HG03066 (cell line): Measurements from ENCODE around the gene NEURL1.

Experiments used
- ATAC-seq: cut with Tn5 transposase; IDR thresholded peaks from one replicate; pipeline ENCODE4 v1.9.1; 2021; ENCODE audit warnings: low read depth; ENCODE audit not compliant: unreplicated experiment

Gene NEURL1

DNA sequence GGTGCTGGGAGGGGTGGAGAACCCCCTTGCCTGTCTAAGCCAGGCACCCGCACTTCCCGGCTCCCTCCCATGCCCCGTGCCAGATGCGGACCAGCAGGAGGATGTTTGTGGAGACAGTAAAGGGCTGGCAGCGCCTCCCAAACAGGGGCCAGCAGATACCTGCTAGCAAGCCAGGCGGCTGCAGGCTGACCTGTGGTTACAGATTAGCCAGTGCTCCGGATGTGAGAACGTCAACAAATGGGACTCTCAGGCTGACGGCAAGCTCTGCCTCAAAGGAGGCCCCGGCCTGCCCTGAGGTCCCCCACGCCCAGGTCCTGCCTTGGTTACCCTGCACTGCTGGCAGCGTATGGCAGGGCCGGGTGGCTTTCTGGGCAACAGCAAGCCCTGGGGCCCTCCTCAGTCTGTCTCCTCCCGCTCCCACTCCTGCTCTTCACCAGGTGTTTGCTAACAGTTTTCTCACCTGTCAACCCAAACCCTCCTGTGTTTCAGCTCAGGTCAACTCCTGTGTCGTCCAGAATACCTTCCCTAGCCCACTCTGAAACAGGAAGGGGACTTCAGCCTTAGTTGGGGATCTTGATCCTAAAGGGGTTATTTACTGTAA, 85.4 kb downstream of the NEURL1 start:
- ATAC-seq, result no peak

GRCh38 chr10:103580011-103580410, 86.5 kb downstream of the NEURL1 start:
- ATAC-seq, result no peak

GRCh38 chr10:103580430-103580829, 86.9 kb downstream of the NEURL1 start:
- ATAC-seq, result no peak

DNA sequence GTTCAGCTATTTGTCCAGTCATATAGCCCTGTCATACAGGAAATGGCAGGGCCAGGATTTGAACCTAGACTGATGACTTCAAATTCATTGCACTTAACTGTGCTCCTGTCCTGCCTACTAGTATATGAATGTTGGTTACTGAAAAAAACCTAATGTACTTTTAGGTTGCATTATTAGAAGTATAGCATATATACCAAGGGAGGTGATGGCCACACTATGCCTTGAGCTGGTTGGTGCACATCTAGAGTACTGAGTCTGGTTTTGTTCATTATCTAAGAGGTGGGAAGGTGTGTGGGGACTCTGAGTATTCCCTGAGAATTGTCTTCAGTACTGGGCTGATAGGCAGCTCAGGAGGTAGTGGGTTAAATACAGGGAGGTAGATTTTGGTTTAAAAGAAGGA, 88.0 kb downstream of the NEURL1 start:
- ATAC-seq, result no peak

GRCh38 chr10:103582331-103583123, 89.0 kb downstream of the NEURL1 start:
- no peak for ATAC-seq

DNA sequence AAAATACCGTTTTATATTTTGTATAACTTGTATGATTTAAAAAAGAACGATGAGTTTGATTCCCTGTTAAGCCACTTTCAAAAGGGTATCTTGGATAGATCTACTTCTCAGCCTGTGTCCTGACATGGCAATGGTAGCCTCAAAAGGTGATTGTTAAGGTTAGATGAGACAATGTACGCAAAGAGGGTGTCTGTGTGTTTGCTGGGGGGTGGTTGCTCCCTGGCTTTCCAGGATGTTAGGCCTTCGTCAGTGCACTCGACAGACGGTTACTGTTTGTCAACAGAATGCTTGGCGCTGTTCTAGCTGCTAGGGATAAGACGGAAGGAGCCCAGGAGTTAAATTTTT, 90.3 kb downstream of the NEURL1 start:
- no peak for ATAC-seq

DNA sequence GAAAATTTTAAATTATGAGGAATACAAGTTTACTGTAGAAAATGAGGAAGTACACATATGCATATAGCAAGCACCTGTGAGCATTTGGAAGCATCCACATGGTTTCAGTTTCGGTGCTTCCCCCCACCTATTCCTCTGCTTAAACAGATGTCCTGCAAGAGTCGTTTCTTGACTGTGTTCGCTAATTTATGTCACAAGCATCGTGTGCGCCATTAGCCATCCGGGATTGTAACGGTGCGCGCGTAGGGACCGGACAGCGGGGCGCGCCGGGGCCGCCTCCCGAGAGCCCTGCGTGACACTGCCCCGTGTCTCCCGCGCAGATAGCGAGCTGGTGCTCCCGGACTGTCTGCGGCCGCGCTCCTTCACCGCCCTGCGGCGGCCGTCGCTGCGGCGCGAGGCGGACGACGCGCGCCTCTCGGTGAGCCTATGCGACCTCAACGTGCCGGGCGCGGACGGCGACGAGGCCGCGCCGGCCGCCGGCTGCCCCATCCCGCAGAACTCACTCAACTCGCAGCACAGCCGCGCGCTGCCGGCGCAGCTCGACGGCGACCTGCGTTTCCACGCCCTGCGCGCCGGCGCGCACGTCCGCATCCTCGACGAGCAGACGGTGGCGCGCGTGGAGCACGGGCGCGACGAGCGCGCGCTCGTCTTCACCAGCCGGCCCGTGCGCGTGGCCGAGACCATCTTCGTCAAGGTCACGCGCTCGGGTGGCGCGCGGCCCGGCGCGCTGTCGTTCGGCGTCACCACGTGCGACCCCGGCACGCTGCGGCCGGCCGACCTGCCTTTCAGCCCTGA, 90.9 kb downstream of the NEURL1 start:
- ATAC-seq, result no peak

GRCh38 chr10:103585011-103585405, 91.5 kb downstream of the NEURL1 start:
- ATAC-seq, result no peak

DNA sequence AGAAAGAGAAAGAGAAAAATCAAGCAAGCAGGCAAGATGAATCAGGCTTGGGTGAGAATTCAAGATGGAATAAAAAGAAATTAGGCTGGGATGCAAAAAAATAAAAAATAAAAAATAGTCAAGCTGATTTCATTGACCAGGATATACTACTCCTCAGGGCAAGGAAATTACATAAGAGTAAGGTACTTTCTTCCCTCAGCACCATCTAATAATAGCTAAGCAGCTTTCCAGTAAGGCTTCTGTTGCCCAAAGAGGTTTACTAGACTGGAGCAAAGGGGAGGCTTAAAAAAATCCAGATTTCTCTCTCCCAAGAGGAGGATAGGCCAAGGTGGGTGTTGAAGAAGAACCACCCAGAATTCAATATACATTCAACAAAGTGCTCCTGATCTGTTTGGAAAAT, 93.6 kb downstream of the NEURL1 start:
- no peak for ATAC-seq

GRCh38 chr10:103589074-103589630, 95.6 kb downstream of the NEURL1 start:
- no peak for ATAC-seq

DNA sequence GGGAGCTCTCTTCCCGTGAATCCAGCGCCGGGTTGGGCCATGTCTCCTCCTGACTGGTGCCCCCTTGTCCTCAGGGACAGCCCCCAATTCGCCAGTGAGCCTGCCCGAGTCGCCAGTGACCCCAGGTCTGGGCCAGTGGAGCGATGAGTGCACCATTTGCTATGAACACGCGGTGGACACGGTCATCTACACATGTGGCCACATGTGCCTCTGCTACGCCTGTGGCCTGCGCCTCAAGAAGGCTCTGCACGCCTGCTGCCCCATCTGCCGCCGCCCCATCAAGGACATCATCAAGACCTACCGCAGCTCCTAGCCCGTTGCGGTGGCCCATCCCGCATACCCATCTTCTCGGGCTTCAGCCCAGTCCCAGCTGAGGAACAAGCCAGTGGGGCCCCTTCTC, 96.6 kb downstream of the NEURL1 start:
- ATAC-seq, result no peak

DNA sequence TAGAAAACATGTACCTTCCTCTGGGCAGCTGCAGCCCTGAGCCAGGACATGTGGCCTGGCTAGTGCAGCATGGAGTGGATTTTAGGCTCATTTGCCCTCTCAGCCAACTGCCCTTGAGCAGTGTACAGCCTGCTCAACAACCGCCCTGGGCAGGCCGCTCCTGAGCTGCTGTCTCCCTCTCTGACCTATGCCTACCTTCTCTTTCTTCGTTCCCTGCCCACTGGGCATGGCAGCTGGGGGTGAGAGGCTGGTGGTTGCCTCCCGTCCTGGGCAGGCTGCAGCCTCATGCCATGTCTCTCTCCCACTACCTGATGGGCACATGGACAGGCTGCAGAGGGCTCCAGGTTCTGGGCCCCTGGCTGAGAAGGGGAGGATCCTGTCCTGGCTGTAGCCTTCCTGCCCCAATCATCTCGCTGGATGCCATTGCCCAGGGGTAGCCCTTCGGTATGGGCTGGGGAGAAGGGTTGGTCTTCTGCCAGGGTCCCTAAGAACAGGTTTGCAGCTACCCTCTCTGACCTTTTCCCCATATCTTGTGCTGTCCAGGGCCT, 97.3 kb downstream of the NEURL1 start:
- no peak for ATAC-seq

DNA sequence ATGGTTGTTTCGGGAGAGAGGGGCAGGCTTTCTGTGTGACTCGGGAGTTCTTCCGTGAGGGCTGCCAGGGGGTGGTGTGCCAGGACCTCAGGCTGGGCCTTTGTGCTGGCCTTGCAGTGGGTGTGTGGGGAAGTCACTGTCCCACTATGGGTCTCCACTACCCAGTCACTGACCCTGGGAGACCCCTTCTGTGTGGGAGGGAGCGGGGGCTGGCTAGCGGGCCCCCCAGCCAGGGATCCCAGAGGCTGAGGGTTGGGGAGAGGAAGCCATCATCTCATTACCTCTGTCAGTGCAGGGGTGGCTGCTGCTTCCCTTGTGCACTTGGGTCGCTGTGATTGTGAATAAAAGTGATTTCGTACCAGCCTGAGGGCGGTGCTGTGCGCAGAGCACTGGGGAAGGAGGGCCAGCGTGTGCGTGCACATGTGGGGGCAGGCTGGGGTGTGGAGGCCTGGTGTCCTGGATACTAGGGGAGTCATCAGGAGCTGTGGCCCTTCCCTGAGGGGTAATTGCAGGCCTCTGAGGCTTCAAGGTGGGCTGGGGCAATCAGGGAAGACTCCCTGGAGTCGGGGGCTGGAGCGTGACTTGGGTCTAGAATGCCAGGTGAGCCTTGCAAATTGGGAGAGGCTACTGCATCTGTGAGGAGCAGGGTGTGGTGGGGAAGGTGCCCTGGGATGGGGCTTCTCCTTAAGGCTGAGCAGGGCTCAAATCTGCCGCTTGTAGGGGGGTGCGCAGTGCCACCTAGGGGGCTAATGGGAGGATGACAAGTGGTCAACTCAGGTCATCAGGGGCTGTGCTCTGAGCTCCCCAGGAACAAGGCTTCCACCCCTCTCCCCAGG, 98.9 kb downstream of the NEURL1 start:
- ATAC-seq, result peak; percentile 62

GRCh38 chr10:103593022-103593570, 99.6 kb downstream of the NEURL1 start:
- no peak for ATAC-seq

GRCh38 chr10:103595933-103596726, 102.6 kb downstream of the NEURL1 start:
- no peak for ATAC-seq

DNA sequence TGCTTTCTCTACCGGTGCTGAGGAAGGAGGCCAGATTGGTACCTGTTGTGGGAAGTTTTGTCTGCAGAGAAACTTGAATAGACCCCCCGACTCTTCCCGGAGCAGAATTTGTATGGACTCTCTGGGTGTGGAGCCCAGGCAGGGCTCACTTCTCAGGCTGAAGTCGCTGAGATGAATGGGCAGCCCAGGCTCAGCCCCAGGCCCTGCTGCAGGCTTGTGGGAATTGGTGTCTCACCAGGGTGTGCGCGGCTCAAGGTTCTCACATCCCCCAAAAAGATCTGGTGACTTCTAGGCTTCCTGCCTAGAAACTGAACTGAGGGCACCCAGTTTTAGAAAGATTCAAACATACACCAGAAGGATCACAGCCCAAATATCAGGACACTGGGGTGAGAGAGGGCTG, 103.5 kb downstream of the NEURL1 start:
- ATAC-seq, result no peak

DNA sequence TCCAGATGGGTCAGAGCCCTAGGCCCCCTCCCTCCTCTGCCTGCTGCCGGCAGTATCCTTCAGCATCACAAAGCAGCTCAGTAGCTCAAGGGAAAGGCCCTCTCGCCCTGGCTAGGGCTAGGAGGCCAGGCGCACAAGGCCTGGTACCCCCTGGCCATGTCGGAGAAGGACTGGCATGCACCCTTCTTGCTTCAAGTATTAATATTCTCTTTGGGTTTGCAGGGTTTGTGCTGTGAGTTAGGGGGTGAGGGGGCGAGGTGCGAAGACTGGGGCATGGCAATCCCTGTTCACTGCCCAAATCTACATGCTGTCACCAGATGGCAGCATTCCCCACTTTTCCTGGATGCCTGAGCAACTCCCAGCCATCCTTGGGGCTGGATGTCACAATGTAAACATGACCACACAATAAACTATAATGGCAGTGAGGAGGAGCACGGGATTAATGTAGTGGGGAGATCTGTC, 105.2 kb downstream of the NEURL1 start:
- ATAC-seq, result no peak

GRCh38 chr10:103599211-103599610, 105.7 kb downstream of the NEURL1 start:
- ATAC-seq, result no peak

DNA sequence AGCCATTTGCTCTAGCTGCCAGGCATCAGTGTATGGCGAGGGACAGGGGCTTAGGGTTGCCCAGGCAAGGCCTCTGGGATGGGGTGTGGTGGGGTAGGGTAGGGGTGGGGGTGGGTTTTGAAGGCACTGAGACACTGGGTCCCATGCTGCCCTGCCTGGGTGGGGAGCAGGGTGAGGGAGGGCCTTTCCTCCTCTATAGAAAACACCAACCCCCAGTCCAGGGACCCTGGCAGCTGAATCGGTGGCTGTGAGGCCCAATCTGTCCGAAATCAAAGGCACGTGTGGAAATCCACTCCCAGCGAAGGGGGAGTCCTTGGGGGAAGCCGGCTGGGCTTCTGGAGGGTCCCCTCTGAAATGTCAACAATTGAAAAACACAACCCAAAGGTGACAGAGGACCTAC, 106.4 kb downstream of the NEURL1 start:
- no peak for ATAC-seq
